HCT116 (cell line): ENCODE results near the gene TOP3B. TPM values are rescaled to one million over a fixed set of nuclear protein-coding genes. Genes with fewer than 3 reads are reported as not detected.

Experiments used
- ATAC-seq: fragments of 200-7000 bp; cut with Tn5 transposase; 2 replicates; pipeline ENCODE4 v1.9.1; 2020; ENCODE audit warnings: mild to moderate bottlenecking, moderate library complexity
- BruUV-seq: library from RNA; stranded (reverse); fragments of 400-500 nt; replicated peaks from 2 replicates; lab custom pipeline; 2021; lab: Mats Ljungman, UMichigan
- CTCF ChIA-PET: fragments of 300-600 bp; sonication (Branson Sonifier 250); formaldehyde crosslinking; loops from one replicate; lab custom pipeline; 2021; ENCODE audit warnings: antibody characterized with exemption; lab: Charles Lee
- POLR2A ChIA-PET: fragments of 300-600, 350-600 bp; sonication (Branson Sonifier 250); formaldehyde crosslinking; loops from one replicate; lab custom pipeline; 2021; ENCODE audit warnings: antibody characterized with exemption; lab: Charles Lee
- RAD21 ChIA-PET, 2 experiments: fragments of 300-600 bp; sonication (Branson Sonifier 250); formaldehyde crosslinking; loops; one replicate each; lab custom pipeline; 2023; ENCODE audit warnings: low total read pairs in 2 of 2; ENCODE audit not compliant: uncharacterized antibody in 2 of 2, unreplicated experiment in 2 of 2, low non-redundant PET in 1 of 2; lab: Charles Lee
- DNase-seq: peaks from one replicate; pipeline ENCODE4 v3.0.0-alpha.2; 2010; ENCODE audit warnings: low read depth, low spot score
- H2AFZ ChIP-seq: fragments of 200-600 bp; shearing (Covaris generic), sonication (generic); 2 replicates; pipeline ENCODE4 v1.6.1; 2017; ENCODE audit warnings: low read depth, mixed run types, mixed read lengths, antibody characterized with exemption, low read length; ENCODE audit not compliant: poor library complexity, severe bottlenecking
- H3K27ac ChIP-seq: 2 replicates; pipeline ENCODE4 v1.5.1; 2012; ENCODE audit warnings: low read depth, low read length
- H3K27me3 ChIP-seq: fragments of 200-600 bp; sonication (generic); 2 replicates; pipeline ENCODE4 v1.6.1; 2016; ENCODE audit warnings: mixed run types, low read length, mixed read lengths; ENCODE audit not compliant: insufficient read depth
- H3K36me3 ChIP-seq, 2 experiments: fragments of 200-500 bp in 1 of 2; fragments of 200-600 bp in 1 of 2; sonication (Bioruptor generic) in 1 of 2; sonication (generic) in 1 of 2; 2 replicates each; pipeline versions ENCODE4 v1.5.1 to v1.6.1; 2014 to 2016; ENCODE audit warnings: low read length in 2 of 2, inconsistent platforms in 1 of 2, mixed read lengths in 1 of 2, mixed run types in 1 of 2; ENCODE audit not compliant: insufficient read depth in 2 of 2, control insufficient read depth in 1 of 2
- H3K4me1 ChIP-seq, 2 experiments: fragments of 200-600 bp in 1 of 2; sonication (generic) in 1 of 2; 2 replicates each; pipeline versions ENCODE4 v1.5.1 to v1.6.1; 2012 to 2017; ENCODE audit warnings: low read length in 2 of 2, inconsistent platforms in 1 of 2, mild to moderate bottlenecking in 1 of 2, mixed read lengths in 1 of 2, mixed run types in 1 of 2, moderate library complexity in 1 of 2; ENCODE audit not compliant: insufficient read depth in 2 of 2, control insufficient read depth in 1 of 2
- H3K4me2 ChIP-seq: fragments of 200-600 bp; sonication (generic); 2 replicates; pipeline ENCODE4 v1.6.1; 2017; ENCODE audit warnings: mixed run types, low read length, mixed read lengths
- H3K4me3 ChIP-seq, 2 experiments: fragments of 200-600 bp in 1 of 2; sonication (generic) in 1 of 2; replicated peaks in 1 of 2; 2 replicates each; pipeline ENCODE4 v1.5.1; 2011 to 2016; ENCODE audit warnings: low read length in 2 of 2, control low read depth in 1 of 2, low read depth in 1 of 2, mild to moderate bottlenecking in 1 of 2, mixed read lengths in 1 of 2, mixed run types in 1 of 2
- H3K79me2 ChIP-seq: fragments of 200-600 bp; sonication (generic); 2 replicates; pipeline ENCODE4 v1.6.1; 2017; ENCODE audit warnings: mild to moderate bottlenecking, mixed run types, low read length, moderate library complexity, mixed read lengths; ENCODE audit not compliant: insufficient read depth
- H3K9ac ChIP-seq: fragments of 200-600 bp; sonication (generic); 2 replicates; pipeline ENCODE4 v1.6.1; 2016; ENCODE audit warnings: low read length, mixed read lengths
- H3K9me2 ChIP-seq: fragments of 200-600 bp; sonication (generic), shearing (Covaris generic); 2 replicates; pipeline ENCODE4 v1.6.1; 2017; ENCODE audit warnings: mixed run types, mild to moderate bottlenecking, moderate library complexity; ENCODE audit not compliant: insufficient read depth
- H3K9me3 ChIP-seq, 2 experiments: fragments of 200-500 bp in 1 of 2; fragments of 200-600 bp in 1 of 2; sonication (Bioruptor generic) in 1 of 2; sonication (generic) in 1 of 2; 2 replicates each; pipeline ENCODE4 v1.6.1; 2014 to 2017; ENCODE audit warnings: low read length in 2 of 2, mixed read lengths in 2 of 2, inconsistent platforms in 1 of 2, low read depth in 1 of 2, mild to moderate bottlenecking in 1 of 2, mixed run types in 1 of 2, moderate library complexity in 1 of 2; ENCODE audit not compliant: control insufficient read depth in 1 of 2, insufficient read depth in 1 of 2
- H4K20me1 ChIP-seq: fragments of 200-600 bp; sonication (generic), shearing (Covaris generic); 2 replicates; pipeline ENCODE4 v1.6.1; 2017; ENCODE audit warnings: mixed run types, mild to moderate bottlenecking, moderate library complexity; ENCODE audit not compliant: insufficient read depth
- EGR1 ChIP-seq: IDR thresholded peaks from 2 replicates; pipeline ENCODE4 v1.6.1; 2012; ENCODE audit warnings: low read depth
- ELF1 ChIP-seq: IDR thresholded peaks from 2 replicates; pipeline ENCODE4 v1.6.1; 2012; ENCODE audit warnings: low read depth, borderline replicate concordance
- JUND ChIP-seq: IDR thresholded peaks from 2 replicates; pipeline ENCODE4 v1.6.1; 2012
- MAX ChIP-seq: IDR thresholded peaks from 2 replicates; pipeline ENCODE4 v1.6.1; 2012
- POLR2A ChIP-seq: IDR thresholded peaks from 2 replicates; pipeline ENCODE4 v1.7.0; 2011; ENCODE audit warnings: borderline replicate concordance; ENCODE audit not compliant: insufficient read depth, insufficient read length; ENCODE audit errors: extremely low read depth
- POLR2AphosphoS5 ChIP-seq: IDR thresholded peaks from 2 replicates; pipeline ENCODE4 v1.6.1; 2011; ENCODE audit warnings: mild to moderate bottlenecking, low read depth, low read length, moderate library complexity
- REST ChIP-seq: IDR thresholded peaks from 2 replicates; pipeline ENCODE4 v1.6.1; 2012; ENCODE audit warnings: low read depth
- YY1 ChIP-seq: IDR thresholded peaks from 2 replicates; pipeline ENCODE4 v1.6.1; 2011; ENCODE audit warnings: low read length, low read depth, moderate library complexity, mild to moderate bottlenecking; ENCODE audit not compliant: insufficient replicate concordance; ENCODE audit errors: extremely low read depth
- ZFX ChIP-seq: fragments of 450-650 bp; IDR thresholded peaks from 2 replicates; pipeline ENCODE4 v1.6.1; 2017
- ZNF274 ChIP-seq: fragments of 200-500 bp; sonication (Bioruptor generic); IDR thresholded peaks from 2 replicates; pipeline ENCODE4 v1.6.1; 2014; ENCODE audit warnings: mild to moderate bottlenecking, low read depth, low read length, inconsistent platforms
- intact Hi-C: fragments of 100-400 bp; cut with micrococcal nuclease; formaldehyde crosslinking; loops from 2 replicates; pipeline ENCODE4 v1.10.0; 2022
- total RNA-seq: library from RNA; stranded (reverse); gene quantifications from one replicate; pipeline ENCODE4 v1.2.1, GENCODE V29; 2021; ENCODE audit not compliant: unreplicated experiment
- TF ChIP-seq, protein P1 (sequence below), 3 experiments: fragments of 200-600 bp in 1 of 3; sonication (generic) in 1 of 3; IDR thresholded peaks in 2 of 3; conservative IDR thresholded peaks in 1 of 3; 2 replicates each; pipeline ENCODE4 v1.5.1; 2012 to 2017; ENCODE audit warnings: low read depth in 2 of 3, low read length in 2 of 3, antibody characterized with exemption in 1 of 3, borderline replicate concordance in 1 of 3, control low read depth in 1 of 3, mild to moderate bottlenecking in 1 of 3, mixed read lengths in 1 of 3, mixed run types in 1 of 3, moderate library complexity in 1 of 3; ENCODE audit not compliant: insufficient read depth in 1 of 3

Gene TOP3B
- total RNA-seq, 1 experiment from 2014 or later, result 50.1 TPM

GRCh38 chr22:21952586-21953571 is 29.7 kb downstream of the TOP3B start, which contains the start of gene PPM1F (continued):
- TF ChIP-seq REST, result no peak
- TF ChIP-seq ELF1, result no peak
- peak; percentile 24 for TF ChIP-seq YY1
- peak; percentile 47 for TF ChIP-seq POLR2A
- TF ChIP-seq ZFX, result peak; percentile 48; the same call in 1 of the 2 replicates
- TF ChIP-seq EGR1, result no peak
- TF ChIP-seq, all 23 proteins: peak for 8

GRCh38 chr22:21951931-21952465 is 30.6 kb downstream of the TOP3B start:
- H3K4me2 ChIP-seq, result peak overlapping the region; percentile 93
- H3K4me1 ChIP-seq, result peaks cover 4 to 22% of the 10 kb centered on the region in 2 experiments; a peak in 2 of 4 replicates
- H2AFZ ChIP-seq, result no peak overlapping the region
- H3K79me2 ChIP-seq, result peaks cover 27% of the 10 kb centered on the region; the same call in 1 of the 2 replicates
- no peaks in the 10 kb centered on the region for H3K9me2 ChIP-seq
- no peak for DNase-seq
- peak overlapping the region; percentile 82 for H3K9ac ChIP-seq
- no TSS peak for BruUV-seq
- H3K4me3 ChIP-seq, result peak overlapping the region; percentile 62 to 82
- H3K27me3 ChIP-seq, result no peaks in the 10 kb centered on the region
- peak overlapping the region; percentile 61; the same call in 1 of the 2 replicates for H3K27ac ChIP-seq
- TF ChIP-seq POLR2AphosphoS5 (no peak), ZNF274 (no peak), JUND (no peak), MAX (no peak)
- TF ChIP-seq, protein P1, sequence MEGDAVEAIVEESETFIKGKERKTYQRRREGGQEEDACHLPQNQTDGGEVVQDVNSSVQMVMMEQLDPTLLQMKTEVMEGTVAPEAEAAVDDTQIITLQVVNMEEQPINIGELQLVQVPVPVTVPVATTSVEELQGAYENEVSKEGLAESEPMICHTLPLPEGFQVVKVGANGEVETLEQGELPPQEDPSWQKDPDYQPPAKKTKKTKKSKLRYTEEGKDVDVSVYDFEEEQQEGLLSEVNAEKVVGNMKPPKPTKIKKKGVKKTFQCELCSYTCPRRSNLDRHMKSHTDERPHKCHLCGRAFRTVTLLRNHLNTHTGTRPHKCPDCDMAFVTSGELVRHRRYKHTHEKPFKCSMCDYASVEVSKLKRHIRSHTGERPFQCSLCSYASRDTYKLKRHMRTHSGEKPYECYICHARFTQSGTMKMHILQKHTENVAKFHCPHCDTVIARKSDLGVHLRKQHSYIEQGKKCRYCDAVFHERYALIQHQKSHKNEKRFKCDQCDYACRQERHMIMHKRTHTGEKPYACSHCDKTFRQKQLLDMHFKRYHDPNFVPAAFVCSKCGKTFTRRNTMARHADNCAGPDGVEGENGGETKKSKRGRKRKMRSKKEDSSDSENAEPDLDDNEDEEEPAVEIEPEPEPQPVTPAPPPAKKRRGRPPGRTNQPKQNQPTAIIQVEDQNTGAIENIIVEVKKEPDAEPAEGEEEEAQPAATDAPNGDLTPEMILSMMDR (IDR thresholded peaks at IDR 0.05 in 2 of 3, conservative IDR thresholded peaks at IDR 0.05 in 1 of 3; ENCODE audit: borderline replicate concordance in 1 of 3, insufficient read depth in 1 of 3, low read depth in 2 of 3, low read length in 2 of 3), result no peak
- TF ChIP-seq, all 23 proteins: peak for 0
- Histone ChIP-seq H3K36me3 (no peaks in the 10 kb centered on the region; a peak in 1 of 4 replicates), H4K20me1 (no peaks in the 10 kb centered on the region), H3K9me3 (no peaks in the 10 kb centered on the region)
- ChIA-PET POLR2A (no interaction called here), CTCF (interaction anchor here (0.8 to 4.3 kb wide), 13 partner anchors 9 to 259 kb away, joined by 3 to 19 read pairs (median 3); partner anchors contain the start of genes MAPK1 and TOP3B), RAD21 (interaction anchor here (0.9 to 1.8 kb wide), 2 partner anchors 14 to 239 kb away, joined by 3 to 5 read pairs; no protein-coding TSS in a partner anchor)
- intact Hi-C loops, result loop anchor here (2.0 kb wide), 1 partner anchor 239 kb away; no protein-coding TSS in a partner anchor
- ATAC-seq, result no peak
